Umbilical cord (tissue), 2 donors: Measurements from ENCODE around the gene ZSWIM5. TPM values are rescaled to one million over a fixed set of nuclear protein-coding genes. Genes with fewer than 3 reads are reported as not detected.
"Not testable (repeated sequence)": the region's sequence is repeated elsewhere in the genome, so short reads cannot be mapped to it uniquely, and the experiment has no call there.

Experiments used
- DNase-seq: peaks from one replicate; pipeline ENCODE4 v3.0.0-alpha.2; 2015; ENCODE audit warnings: low spot score
- total RNA-seq: library from RNA; depleted of rRNA; stranded (reverse); fragments of >200 nt; gene quantifications from one replicate; pipeline ENCODE4 v1.2.3, GENCODE V29; 2014; ENCODE audit warnings: low replicate concordance; ENCODE audit not compliant: insufficient read depth

The ZSWIM5 gene
- total RNA-seq, 1 donor from 2014 or later: 0.48 TPM

DNA sequence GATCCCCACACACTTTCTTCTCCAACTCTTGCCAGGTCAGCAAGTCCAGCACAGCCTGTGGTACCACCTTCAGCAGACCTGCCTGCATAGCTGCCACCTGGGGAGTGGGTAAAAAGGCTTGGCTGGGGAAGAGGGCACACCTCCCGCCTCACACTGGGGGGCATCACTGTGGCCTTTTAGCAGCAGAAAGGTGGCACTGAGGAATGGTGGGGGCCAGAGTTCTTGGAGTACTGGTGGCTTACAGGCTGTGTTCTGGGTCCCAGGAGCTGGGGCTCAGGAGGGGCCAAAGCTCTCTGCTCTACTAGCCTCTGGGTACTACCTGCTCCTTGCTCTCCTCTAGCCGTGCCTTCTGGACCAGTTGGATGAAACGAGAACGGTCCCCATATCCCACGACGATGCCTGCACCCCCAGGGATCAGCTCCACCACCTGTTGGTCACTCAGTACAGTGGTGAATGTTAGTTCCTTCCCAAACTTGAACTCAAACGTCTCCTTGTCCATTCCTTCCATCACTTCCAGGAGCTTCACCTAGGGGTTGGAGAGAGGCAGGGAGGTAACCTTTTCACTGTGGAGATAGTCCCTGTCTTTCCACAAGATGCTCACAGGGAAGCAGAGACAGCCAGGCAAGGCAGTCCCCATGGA is 202.0 kb downstream of the ZSWIM5 start:
- DNase-seq: no peak

DNA sequence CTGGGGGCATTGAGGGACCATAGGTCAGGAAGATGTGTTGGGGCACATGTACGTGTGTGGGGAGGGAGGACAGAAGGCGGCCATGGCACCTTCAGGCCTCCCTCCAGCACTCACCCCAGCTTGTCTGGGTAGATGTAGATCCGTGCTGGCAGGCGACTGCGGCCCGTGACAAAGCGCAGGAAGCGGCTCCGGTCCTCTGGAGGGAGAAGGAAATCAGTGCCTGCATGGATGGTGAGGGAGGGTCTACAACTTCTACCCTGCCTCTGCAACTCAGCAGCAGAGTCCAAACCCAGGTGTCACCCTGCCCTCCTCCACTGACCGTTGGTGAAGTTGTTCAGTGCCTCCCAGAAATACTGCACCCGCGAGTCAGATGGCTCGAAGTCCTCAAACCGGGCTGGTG is 202.7 kb downstream of the ZSWIM5 start:
- no peak for DNase-seq

DNA sequence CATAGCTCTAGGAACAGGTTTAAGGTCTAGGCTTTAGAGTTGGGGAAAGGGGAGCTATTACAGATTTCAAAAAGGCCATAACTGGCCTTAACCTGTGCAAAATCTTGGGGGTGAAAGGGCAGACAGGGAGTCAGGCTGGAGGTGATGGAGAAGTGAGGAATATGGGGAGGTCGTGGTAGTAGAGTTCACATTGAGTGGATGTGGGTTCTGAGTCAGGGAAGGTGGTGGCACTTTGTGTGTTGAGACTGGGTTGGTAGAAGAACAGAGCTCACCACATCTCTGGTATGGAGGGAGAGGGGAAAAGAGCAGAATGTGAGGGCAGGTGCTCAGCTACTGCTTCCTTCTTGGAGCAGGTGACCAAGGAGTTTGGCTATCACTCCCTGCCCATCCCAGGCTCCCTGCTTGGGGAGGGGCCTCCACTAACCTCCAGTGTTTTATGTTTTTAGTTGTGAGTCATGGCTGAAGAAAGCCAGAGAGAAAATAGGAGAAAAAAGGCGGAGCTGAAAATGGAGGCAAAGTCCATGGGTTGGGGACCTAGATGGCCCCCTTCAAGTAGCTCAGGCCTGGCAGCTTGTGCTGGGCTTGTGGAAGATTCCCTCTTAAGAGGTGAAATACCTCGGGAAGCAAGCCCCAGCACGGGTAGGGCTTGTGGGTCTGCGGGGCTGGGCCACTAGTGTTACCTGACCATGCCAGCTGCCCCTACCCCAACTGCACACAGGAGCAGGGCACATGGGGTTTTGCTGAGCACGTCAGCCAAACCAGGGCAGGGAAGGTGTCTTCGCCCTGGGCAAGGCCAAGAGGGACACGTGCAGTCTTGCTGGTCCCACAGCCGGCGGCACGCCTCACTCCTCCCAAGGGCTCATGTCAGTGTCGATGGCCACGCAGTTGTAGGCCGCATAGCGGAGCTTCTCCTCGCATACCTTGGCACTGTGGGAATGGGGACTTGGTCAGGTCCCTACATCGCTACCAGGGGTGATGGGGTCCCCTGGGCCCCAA is 203.5 kb downstream of the ZSWIM5 start:
- no peak for DNase-seq

DNA sequence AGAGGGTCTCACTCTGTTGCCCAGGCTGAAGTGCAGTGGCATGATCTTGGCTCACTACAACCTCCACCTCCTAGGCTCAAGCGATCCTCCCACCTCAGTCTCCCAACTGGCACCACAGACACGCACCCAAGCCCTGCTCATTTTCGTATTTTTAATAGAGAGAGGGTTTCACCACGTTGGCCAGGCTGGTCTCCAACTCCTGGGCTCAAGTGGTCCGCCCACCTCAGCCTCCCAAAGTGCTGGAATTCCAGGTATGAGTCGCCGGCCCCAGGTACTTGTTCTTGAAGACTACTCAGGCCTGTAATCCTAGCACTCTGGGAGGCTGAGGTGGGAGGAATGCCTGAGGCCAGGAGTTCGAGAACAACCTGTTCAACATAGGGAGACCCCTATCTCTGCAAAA is 204.8 kb downstream of the ZSWIM5 start:
- not testable (repeated sequence) for DNase-seq

DNA sequence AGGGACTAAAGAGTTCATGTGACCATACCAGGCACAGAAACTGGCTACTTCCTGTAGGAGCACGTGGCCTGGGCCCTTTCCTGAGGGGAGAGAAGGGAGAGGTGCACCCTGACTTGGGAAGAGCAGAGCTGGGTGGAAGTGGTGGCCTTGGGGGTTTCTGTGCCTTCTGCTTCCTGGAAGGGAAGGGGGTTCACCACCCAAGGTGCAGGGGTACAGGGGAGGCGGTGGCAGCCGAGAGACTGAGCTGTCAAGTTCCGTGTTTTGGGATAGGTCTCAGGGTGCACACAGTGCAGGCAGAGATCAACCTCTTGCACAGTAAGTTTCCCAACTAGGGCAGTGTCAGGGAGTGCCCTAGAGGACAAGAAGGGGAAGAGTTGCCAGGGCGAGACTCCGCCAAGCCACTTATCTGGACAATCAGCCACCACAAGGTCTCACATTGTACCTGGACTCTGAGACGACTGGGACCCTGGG is 205.4 kb downstream of the ZSWIM5 start:
- DNase-seq: no peak

DNA sequence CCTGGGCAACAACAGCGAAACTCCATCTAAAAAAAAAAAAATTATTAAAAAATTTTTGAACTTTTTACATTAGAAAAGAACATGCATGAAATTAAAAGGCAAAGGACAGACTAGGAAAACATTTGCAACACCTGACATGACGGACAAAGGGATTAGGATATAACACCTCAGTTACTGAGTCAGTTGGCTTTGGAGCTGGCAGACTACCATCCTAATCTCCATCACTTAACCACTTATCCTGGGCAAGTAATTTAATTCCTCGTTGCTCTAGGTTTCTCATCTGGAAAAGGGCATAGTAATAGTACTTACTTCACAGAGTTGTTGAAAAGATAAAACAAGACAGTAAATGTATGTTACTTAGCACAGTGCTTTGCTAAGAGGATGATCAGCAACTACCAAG is 207.2 kb downstream of the ZSWIM5 start:
- no peak for DNase-seq

DNA sequence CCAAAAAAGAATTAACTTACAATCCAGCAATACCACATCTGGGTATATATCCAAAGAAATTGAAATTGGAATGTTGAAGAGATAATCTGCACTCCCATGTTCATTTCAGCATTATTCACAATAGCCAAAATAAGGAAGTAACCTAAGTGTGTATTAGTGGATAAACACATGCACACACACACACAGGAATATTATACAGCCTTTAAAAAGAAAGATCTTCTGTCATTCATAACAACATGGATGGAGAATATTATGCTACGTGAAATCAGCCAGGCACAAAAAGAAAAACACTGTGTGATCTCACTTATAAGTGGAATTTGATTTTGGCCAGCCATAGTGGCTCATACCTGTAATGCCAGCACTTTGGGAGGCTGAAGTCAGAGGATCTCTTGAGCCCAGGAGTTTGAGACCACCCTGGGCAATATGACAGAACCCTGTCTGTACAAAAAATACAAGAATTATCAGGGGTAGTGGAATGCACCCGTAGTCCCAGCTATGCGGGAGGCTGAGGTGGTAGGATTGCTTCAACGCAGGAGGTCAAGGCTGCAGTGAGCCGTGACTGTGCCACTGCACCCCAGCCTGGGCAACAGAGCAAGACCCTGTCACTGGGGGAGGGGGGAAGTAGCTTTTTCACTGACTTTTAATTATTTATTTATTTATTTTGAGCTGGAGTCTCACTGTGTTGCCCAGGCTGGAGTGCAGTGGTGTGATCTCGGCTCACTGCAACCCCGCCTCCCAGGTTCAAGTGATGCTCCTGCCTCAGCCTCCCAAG is 210.8 kb downstream of the ZSWIM5 start:
- no peak for DNase-seq

DNA sequence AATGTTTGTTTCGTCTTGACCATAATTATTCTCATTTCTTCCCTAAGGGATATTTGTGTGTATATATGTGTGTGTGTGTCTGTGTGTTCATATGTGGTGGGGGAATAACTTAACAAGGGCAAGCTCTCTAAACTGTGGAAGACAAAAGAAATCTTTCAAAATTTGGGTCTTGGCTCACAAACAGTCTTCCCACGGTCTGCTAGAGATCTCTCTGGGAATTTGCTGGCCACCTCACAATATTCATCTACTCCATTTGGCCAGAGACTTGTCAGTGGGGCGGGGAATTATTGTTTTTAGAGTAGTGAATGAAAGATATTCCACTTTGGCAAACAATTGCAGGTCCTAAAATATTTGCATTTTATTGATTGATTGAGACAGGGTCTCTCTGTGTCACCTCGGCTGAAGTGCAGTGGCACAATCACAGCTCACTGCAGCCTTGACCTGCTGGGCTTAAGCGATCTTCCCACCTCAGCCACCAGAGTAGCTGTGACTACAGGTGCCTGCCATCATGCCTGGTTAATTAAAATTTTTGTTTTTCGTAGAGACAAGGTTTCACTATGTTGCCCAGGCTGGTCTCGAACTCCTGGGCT is 212.0 kb downstream of the ZSWIM5 start:
- no peak for DNase-seq

DNA sequence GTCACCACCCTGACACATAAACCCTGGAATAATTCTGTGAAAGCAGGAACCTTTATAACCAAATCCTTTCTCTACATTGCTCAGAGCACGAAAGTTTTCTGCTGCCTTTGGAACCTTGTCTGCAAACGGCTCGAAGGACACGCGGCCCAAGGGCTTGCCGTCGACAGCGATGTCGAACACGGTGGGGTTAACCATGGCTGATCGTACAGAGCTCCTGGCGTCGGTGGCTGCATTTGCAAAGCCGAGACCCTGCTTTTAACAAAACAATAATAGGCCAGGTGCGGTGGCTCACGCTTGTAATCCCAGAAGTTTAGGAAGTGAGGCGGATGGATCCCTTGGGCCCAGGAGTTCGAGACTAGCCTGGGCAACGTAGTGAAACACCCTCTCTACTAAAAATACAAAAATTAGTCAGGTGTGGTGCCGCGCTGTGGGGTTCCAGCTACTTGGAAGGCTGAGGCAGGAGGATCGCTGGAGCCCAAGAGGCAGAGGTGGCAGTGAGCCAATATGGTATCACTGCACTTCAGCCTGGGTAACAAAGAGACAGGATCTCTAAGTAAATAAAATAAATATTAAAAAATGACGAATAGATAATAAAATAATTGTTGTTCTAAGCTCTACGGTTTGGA is 217.8 kb downstream of the ZSWIM5 start:
- DNase-seq: no peak

DNA sequence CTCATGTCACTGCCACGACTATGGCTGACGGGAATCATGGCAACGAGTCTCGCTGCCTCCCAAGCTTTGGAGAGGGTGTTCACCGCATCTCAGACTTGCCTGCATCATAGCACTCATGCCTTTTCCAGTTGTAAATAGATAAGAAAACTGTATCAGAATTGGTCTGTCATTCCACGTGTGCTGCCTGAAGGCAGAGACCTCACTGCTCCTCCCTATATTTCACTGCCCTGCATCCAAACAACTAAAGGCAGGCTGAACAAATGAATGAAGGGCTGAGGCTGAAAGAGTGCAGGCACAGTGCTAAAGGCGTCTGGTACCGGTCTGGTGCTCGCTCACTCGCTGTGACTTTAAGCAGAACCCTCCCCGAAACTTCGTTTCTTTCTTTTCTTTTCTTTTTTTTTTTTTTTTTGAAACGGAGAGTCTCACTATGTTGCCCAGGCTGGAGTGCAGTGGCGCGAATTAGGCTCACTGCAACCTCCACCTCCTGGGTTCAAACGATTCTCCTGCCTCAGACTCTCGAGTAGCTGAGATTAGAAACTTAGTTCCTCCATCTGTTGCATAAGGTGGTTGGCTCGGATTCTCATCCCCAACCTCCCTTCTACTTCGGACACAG is 220.6 kb downstream of the ZSWIM5 start:
- DNase-seq: no peak

DNA sequence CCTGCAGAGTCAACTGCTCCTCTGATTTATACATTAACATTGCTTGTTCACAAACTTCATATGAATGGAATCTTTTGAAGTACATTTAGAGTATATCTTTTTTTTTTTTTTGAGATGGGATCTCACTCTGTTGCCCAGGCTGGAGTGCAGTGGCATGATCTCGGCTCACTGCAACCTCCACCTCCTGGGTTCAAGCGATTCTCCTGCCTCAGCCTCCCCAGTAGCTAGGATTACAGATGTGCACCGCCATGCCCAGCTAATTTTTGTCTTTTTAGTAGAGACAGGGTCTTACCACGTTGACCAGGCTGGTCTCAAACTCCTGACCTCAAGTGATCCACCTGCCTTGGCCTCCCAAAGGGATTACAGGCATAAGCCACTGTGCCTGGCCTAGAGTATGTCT is 229.0 kb downstream of the ZSWIM5 start:
- DNase-seq: not testable (repeated sequence)

DNA sequence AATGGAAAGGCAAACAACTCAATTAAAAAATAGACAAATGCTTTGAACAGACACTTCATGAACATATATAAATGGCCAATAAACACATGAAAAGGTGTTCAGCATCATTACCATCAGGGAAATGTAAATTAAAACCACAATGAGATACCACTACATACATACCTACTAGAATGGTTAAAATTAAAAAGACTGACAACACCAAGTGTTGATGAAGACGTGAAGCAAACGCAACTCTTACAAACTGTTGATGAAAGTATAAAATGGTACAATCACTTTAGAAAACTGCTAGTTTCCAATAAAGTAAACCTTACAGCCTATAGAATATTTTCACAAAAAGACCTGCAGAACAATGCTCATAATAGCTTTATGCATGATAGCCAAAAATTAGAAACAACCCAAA is 230.2 kb downstream of the ZSWIM5 start:
- no peak for DNase-seq

DNA sequence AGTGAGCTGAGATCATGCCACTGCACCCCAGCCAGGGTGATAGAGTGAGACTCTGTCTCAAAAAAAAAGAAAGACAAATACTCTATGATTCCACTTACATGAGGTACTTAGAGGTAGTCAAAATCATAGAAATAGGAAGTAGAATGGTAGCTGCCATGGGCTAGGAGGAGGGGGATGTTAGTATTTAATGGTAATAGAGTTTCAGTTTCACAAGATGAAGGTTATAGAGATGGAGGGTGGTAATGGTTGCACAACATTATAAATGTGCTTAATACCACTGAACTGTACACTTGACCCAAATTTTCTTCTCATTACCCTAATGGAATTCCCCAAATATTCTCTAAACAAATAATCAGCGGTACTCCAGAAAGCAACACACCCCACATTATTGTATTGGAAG is 232.8 kb downstream of the ZSWIM5 start:
- no peak for DNase-seq

DNA sequence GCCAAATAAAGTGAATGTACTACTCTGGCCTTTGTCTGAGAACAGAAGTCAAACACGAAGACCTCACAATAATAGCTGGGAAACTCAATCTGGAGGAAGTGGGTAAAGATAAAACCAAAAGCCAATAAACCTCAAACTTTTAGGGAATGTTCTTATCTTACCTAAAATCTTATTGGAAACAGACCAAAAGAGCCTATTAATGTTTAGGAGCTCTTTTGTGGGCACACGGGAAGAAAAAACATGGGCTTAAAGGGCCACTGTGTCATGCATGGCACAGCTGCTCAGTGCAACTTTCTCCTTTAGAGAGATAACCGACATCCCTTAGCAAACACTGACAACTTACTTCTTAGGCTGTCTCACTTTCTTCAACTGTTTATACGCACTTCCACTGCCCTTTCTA is 236.1 kb downstream of the ZSWIM5 start:
- no peak for DNase-seq

Other genes starting within 250 kb of the ZSWIM5 start
- gene EIF2B3, start 220.0 kb downstream of the ZSWIM5 start, total RNA-seq: 5.5 TPM
- gene HECTD3, start 195.3 kb downstream of the ZSWIM5 start, total RNA-seq: 10.6 TPM
- gene UROD, start 194.4 kb downstream of the ZSWIM5 start, total RNA-seq: 77.5 TPM
- not detected for gene HPDL, start 120.3 kb upstream of the ZSWIM5 start, total RNA-seq
- 4.1 TPM for gene TOE1, start 133.6 kb upstream of the ZSWIM5 start, total RNA-seq
- 7.2 TPM for gene MUTYH, start 133.8 kb upstream of the ZSWIM5 start, total RNA-seq